GM12874 (cell line): Measurements from ENCODE around the gene ZFC3H1.

Experiments
- TF ChIP-seq, protein P1 (sequence below): IDR thresholded peaks from 2 replicates; pipeline ENCODE4 v1.5.1; 2011; ENCODE audit warnings: low read depth, mild to moderate bottlenecking, control low read depth, low read length, moderate library complexity; ENCODE audit not compliant: insufficient read depth

Gene ZFC3H1

GRCh38 chr12:71685312-71685906 is 21.8 kb upstream of the ZFC3H1 start:
- TF ChIP-seq, protein P1, sequence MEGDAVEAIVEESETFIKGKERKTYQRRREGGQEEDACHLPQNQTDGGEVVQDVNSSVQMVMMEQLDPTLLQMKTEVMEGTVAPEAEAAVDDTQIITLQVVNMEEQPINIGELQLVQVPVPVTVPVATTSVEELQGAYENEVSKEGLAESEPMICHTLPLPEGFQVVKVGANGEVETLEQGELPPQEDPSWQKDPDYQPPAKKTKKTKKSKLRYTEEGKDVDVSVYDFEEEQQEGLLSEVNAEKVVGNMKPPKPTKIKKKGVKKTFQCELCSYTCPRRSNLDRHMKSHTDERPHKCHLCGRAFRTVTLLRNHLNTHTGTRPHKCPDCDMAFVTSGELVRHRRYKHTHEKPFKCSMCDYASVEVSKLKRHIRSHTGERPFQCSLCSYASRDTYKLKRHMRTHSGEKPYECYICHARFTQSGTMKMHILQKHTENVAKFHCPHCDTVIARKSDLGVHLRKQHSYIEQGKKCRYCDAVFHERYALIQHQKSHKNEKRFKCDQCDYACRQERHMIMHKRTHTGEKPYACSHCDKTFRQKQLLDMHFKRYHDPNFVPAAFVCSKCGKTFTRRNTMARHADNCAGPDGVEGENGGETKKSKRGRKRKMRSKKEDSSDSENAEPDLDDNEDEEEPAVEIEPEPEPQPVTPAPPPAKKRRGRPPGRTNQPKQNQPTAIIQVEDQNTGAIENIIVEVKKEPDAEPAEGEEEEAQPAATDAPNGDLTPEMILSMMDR = no peak

DNA sequence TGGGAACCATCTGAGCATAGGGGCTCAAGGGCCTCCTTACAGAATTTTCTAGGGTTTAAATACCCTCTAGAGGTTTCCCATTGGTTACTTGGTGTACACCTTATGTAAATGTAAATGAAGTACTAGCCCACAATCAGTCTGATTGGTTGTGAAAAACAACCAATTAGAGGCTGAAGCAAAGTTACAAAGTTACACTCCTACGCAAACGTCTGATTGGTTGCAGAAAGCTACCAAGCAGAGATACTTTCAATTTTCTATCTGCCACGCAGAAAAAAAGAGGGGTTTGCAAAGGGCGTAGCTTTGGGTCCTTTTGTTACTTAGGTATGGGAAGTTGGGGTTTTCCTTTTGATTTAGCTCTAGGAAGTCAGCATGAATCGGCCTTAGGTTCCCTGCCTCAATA is 20.4 kb upstream of the ZFC3H1 start:
- TF ChIP-seq, protein P1 = no peak

DNA sequence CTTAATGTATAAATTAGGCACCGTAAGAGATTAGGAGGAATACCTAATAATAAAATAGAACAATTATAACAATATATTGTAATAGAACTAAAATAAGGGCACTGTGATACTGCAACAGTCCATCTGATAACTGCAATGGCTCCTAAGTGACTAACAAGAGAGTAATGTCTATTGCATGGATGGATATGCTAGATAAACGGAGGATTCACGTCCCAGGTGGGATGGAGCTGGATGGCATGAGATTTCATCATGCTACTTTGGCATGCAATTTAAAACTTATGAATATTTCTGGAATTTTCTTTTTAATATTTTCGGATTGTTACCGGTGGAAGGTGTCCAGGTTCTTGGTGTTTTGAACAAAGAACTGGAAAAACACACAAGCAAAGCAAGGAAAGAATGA is 20.0 kb upstream of the ZFC3H1 start:
- TF ChIP-seq, protein P1 = no peak

DNA sequence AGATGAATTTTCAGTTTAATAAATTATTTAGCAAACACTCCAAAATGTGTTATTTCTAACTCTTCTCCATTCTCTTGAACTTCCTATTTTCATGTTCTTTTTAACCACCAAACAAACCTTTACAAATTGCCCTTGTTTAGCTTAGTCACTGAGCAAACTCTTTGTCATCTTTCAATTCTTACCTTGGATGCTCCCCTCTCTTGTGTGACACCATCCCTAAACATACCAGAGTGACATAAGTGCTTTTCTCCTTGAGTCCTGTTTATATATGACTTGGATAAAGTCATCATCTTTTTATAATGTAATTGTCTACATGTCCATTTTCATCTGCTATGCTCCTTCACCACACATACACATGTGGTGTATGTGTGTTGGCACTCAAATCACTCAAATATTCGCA is 18.8 kb upstream of the ZFC3H1 start:
- TF ChIP-seq, protein P1 = no peak

DNA sequence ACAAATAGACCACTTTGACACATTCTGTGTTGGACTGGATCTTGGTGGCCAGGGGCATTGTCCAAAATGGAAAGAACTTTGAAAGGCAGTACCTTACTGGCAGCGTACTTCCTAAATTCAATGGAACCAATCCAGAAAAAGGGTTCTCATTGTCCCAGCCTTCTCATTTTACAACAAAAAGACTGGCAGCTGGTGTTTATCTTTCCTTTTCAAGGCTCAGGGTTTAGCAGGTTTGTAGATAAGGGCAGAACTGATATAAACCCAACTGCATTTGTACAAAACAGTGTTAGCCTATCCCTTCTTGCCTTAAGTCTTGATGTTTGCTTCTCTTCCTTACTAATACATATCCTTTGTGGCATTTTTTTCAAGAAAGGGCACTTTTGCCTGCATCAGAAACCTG is 8.2 kb upstream of the ZFC3H1 start:
- TF ChIP-seq, protein P1 = no peak

- TF ChIP-seq, protein P1 = no peak
These were observed 7.7 kb upstream of the ZFC3H1 start for GRCh38 chr12:71671311-71671710.

- TF ChIP-seq, protein P1 = no peak
These were observed 2.6 kb upstream of the ZFC3H1 start for GRCh38 chr12:71666259-71666658.
